H9 (cell line): ENCODE results near the gene C1D. TPM values are rescaled to one million over a fixed set of nuclear protein-coding genes. Genes with fewer than 3 reads are reported as not detected.

Source experiments
- DNase-seq: peaks from one replicate; pipeline ENCODE4 v3.0.0-alpha.2; 2017
- H2AFZ ChIP-seq: one replicate; pipeline ENCODE4 v1.6.1; 2013; ENCODE audit warnings: mild to moderate bottlenecking, low read length, control low read depth, moderate library complexity
- H2AK5ac ChIP-seq: 2 replicates; pipeline ENCODE4 v1.6.1; 2013; ENCODE audit warnings: low read length, control low read depth, mixed read lengths; ENCODE audit not compliant: insufficient read length
- H2BK120ac ChIP-seq: one replicate; pipeline ENCODE4 v1.6.1; 2013; ENCODE audit warnings: low read depth, mild to moderate bottlenecking, low read length, control low read depth, inconsistent platforms; ENCODE audit not compliant: poor library complexity, severe bottlenecking
- H2BK12ac ChIP-seq: 2 replicates; pipeline ENCODE4 v1.6.1; 2013; ENCODE audit warnings: low read length, control low read depth, mixed read lengths, low read depth; ENCODE audit not compliant: insufficient read length
- H2BK15ac ChIP-seq: 2 replicates; pipeline ENCODE4 v1.6.1; 2013; ENCODE audit warnings: low read depth, low read length, control low read depth
- H2BK20ac ChIP-seq: one replicate; pipeline ENCODE4 v1.6.1; 2013; ENCODE audit warnings: low read depth, mild to moderate bottlenecking, low read length, control low read depth, inconsistent platforms; ENCODE audit not compliant: poor library complexity, severe bottlenecking
- H2BK5ac ChIP-seq: 2 replicates; pipeline ENCODE4 v1.6.1; 2013; ENCODE audit warnings: low read length, control low read depth, mixed read lengths; ENCODE audit not compliant: insufficient read length
- H3K14ac ChIP-seq: 2 replicates; pipeline ENCODE4 v1.6.1; 2013; ENCODE audit warnings: low read length, control low read depth; ENCODE audit not compliant: insufficient read depth
- H3K18ac ChIP-seq: 2 replicates; pipeline ENCODE4 v1.6.1; 2013; ENCODE audit warnings: low read depth, mild to moderate bottlenecking, mixed read lengths, low read length, control low read depth; ENCODE audit not compliant: insufficient read length
- H3K23ac ChIP-seq: 2 replicates; pipeline ENCODE4 v1.6.1; 2013; ENCODE audit warnings: low read length, control low read depth, mixed read lengths, low read depth; ENCODE audit not compliant: insufficient read length
- H3K23me2 ChIP-seq: 2 replicates; pipeline ENCODE4 v1.6.1; 2013; ENCODE audit warnings: low read depth, mild to moderate bottlenecking, mixed read lengths, low read length, control low read depth; ENCODE audit not compliant: insufficient read length, poor library complexity, severe bottlenecking
- H3K27ac ChIP-seq: 2 replicates; pipeline ENCODE4 v1.5.1; 2013; ENCODE audit warnings: low read length, control low read depth, mixed read lengths, low read depth; ENCODE audit not compliant: insufficient read length
- H3K27me3 ChIP-seq: 2 replicates; pipeline ENCODE4 v1.6.1; 2013; ENCODE audit warnings: low read length, control low read depth, inconsistent platforms; ENCODE audit not compliant: insufficient read depth
- H3K4ac ChIP-seq: 2 replicates; pipeline ENCODE4 v1.6.1; 2013; ENCODE audit warnings: low read depth, mild to moderate bottlenecking, control low read depth, inconsistent platforms, low read length, moderate library complexity
- H3K4me1 ChIP-seq: 2 replicates; pipeline ENCODE4 v1.6.1; 2013; ENCODE audit warnings: low read length, control low read depth, inconsistent platforms; ENCODE audit not compliant: insufficient read depth
- H3K4me2 ChIP-seq: 2 replicates; pipeline ENCODE4 v1.6.1; 2013; ENCODE audit warnings: low read length, control low read depth, mixed read lengths; ENCODE audit not compliant: insufficient read length, insufficient read depth
- H3K56ac ChIP-seq: 2 replicates; pipeline ENCODE4 v1.6.1; 2013; ENCODE audit warnings: low read depth, mild to moderate bottlenecking, mixed read lengths, low read length, control low read depth; ENCODE audit not compliant: insufficient read length
- H3K79me1 ChIP-seq: 2 replicates; pipeline ENCODE4 v1.6.1; 2013; ENCODE audit warnings: low read depth, mild to moderate bottlenecking, moderate library complexity, low read length, control low read depth, inconsistent platforms; ENCODE audit not compliant: insufficient read depth, poor library complexity, severe bottlenecking
- H3K79me2 ChIP-seq: 2 replicates; pipeline ENCODE4 v1.6.1; 2013; ENCODE audit warnings: low read length, control low read depth, inconsistent platforms; ENCODE audit not compliant: insufficient read depth
- H3K9ac ChIP-seq: 2 replicates; pipeline ENCODE4 v1.6.1; 2013; ENCODE audit warnings: low read length, control low read depth, mixed read lengths; ENCODE audit not compliant: insufficient read length; ENCODE audit errors: extremely low read depth
- H3K9me3 ChIP-seq: one replicate; pipeline ENCODE4 v1.6.1; 2013; ENCODE audit warnings: low read depth, low read length, inconsistent platforms; ENCODE audit not compliant: control insufficient read depth
- H3T11ph ChIP-seq: one replicate; pipeline ENCODE4 v1.6.1; 2013; ENCODE audit warnings: mild to moderate bottlenecking, low read length, control low read depth, inconsistent platforms
- H4K20me1 ChIP-seq: one replicate; pipeline ENCODE4 v1.6.1; 2013; ENCODE audit not compliant: control insufficient read depth, insufficient read length, insufficient read depth
- H4K5ac ChIP-seq: 2 replicates; pipeline ENCODE4 v1.6.1; 2013; ENCODE audit warnings: low read depth, mild to moderate bottlenecking, mixed read lengths, low read length, control low read depth; ENCODE audit not compliant: insufficient read length
- H4K8ac ChIP-seq: replicated peaks from 2 replicates; pipeline ENCODE4 v1.6.1; 2013; ENCODE audit warnings: low read length, control low read depth, mixed read lengths, low read depth; ENCODE audit not compliant: insufficient read length
- H4K91ac ChIP-seq: 2 replicates; pipeline ENCODE4 v1.6.1; 2013; ENCODE audit warnings: low read depth, mild to moderate bottlenecking, moderate library complexity, mixed read lengths, low read length, control low read depth; ENCODE audit not compliant: insufficient read length
- H3K27ac Mint-ChIP-seq, 3 experiments: 2 replicates in 2 of 3; 3 replicates in 1 of 3; pipeline ENCODE4 v1.8.0; 2020 to 2021; ENCODE audit warnings: mixed read lengths in 3 of 3, mild to moderate bottlenecking in 1 of 3, moderate library complexity in 1 of 3
- H3K27me3 Mint-ChIP-seq: 2 replicates; pipeline ENCODE4 v1.8.0; 2021; ENCODE audit warnings: low read depth, mild to moderate bottlenecking, moderate library complexity, mixed read lengths
- H3K36me3 Mint-ChIP-seq, 3 experiments: 2 replicates in 2 of 3; 3 replicates in 1 of 3; pipeline ENCODE4 v1.8.0; 2020 to 2021; ENCODE audit warnings: low read depth in 3 of 3, mixed read lengths in 3 of 3; ENCODE audit not compliant: insufficient read depth in 1 of 3
- H3K4me1 Mint-ChIP-seq, 2 experiments: 2 replicates each; pipeline ENCODE4 v1.8.0; 2020; ENCODE audit warnings: mixed read lengths in 2 of 2
- H3K4me3 Mint-ChIP-seq, 2 experiments: 2 replicates in 1 of 2; 3 replicates in 1 of 2; pipeline ENCODE4 v1.8.0; 2020 to 2021; ENCODE audit warnings: mild to moderate bottlenecking in 2 of 2, mixed read lengths in 2 of 2, moderate library complexity in 1 of 2
- H3K9me3 Mint-ChIP-seq, 2 experiments: 2 replicates in 1 of 2; 3 replicates in 1 of 2; pipeline ENCODE4 v1.8.0; 2020; ENCODE audit warnings: mild to moderate bottlenecking in 2 of 2, mixed read lengths in 2 of 2, moderate library complexity in 1 of 2
- CTCF ChIP-seq: fragments of 200-600 bp; sonication (generic); conservative IDR thresholded peaks from 3 replicates; pipeline ENCODE4 v1.8.0; 2021; ENCODE audit warnings: antibody characterized with exemption, mild to moderate bottlenecking
- WGBS: extraction: QIAGEN DNeasy Blood & Tissue Kit; methylation state at CpG from one replicate; pipeline ENCODE4 v1.1.7; 2013; ENCODE audit warnings: missing lambda C conversion rate, low lambda C conversion rate, mixed read lengths; ENCODE audit not compliant: insufficient read length; ENCODE audit errors: extremely low coverage; 5-methylcytosine and 5-hydroxymethylcytosine counted together
- total RNA-seq: library from RNA; stranded (reverse); gene quantifications from 2 replicates; pipeline ENCODE4 v1.2.1, GENCODE V29; 2021

The C1D gene
- total RNA-seq, 1 experiment from 2014 or later: 19.7 TPM

- Histone ChIP-seq H2BK20ac (no peak overlapping the region), H3K4me2 (no peak overlapping the region), H2BK12ac (no peak overlapping the region), H4K91ac (no peak overlapping the region), H3K4ac (no peak overlapping the region), H3K56ac (no peak overlapping the region), H4K20me1 (no peaks in the 10 kb centered on the region), H2BK15ac (no peak overlapping the region), H2AFZ (no peak overlapping the region), H3K9me3 (no peaks in the 10 kb centered on the region), H3K23ac (no peak overlapping the region), H3K79me2 (no peaks in the 10 kb centered on the region), H3K27me3 (no peaks in the 10 kb centered on the region), H2BK120ac (no peak overlapping the region), H3K23me2 (no peaks in the 10 kb centered on the region), H3K4me1 (no peaks in the 10 kb centered on the region), H2AK5ac (no peak overlapping the region), H2BK5ac (no peak overlapping the region), H3K27ac (no peak overlapping the region), H4K5ac (no peak overlapping the region), H3K9ac (no peak overlapping the region), H3K18ac (no peak overlapping the region), H3K79me1 (no peaks in the 10 kb centered on the region), H4K8ac (no peak overlapping the region), H3K14ac (no peak overlapping the region), H3T11ph (no peak overlapping the region)
- H3K4me1 Mint-ChIP-seq: no peaks in the 10 kb centered on the region
- H3K36me3 Mint-ChIP-seq: 0 out of 7 replicates have a peak, but pooled peaks cover 0 to 3% (median 0%) of the 10 kb centered on the region in 3 experiments
- peaks cover 6% of the 10 kb centered on the region for H3K27me3 Mint-ChIP-seq
- no CpG with 5 or more reads among the region's 3 CpGs for WGBS
- TF ChIP-seq CTCF: no peak
- H3K9me3 Mint-ChIP-seq: peaks cover 10 to 11% of the 10 kb centered on the region in 2 experiments; a peak in 3 of 5 replicates
- no peak overlapping the region for H3K27ac Mint-ChIP-seq
- H3K4me3 Mint-ChIP-seq: no peak overlapping the region
- no peak for DNase-seq
Measured at GRCh38 chr2:67993329-67993728, 69.5 kb downstream of the C1D start.
